OCI-LY3 (cell line): Measurements from ENCODE around the gene AUTS2.

Experiments
- H2AFZ ChIP-seq: fragments of 200-600, 300-600 bp; shearing (Covaris generic); 2 replicates; pipeline ENCODE4 v1.6.0; 2014; ENCODE audit warnings: antibody characterized with exemption, low read depth, low read length
- H3K27ac ChIP-seq: fragments of 200-600, 300-600 bp; sonication (generic); 2 replicates; pipeline ENCODE4 v1.5.1; 2014; ENCODE audit warnings: mild to moderate bottlenecking, low read length, moderate library complexity, mixed read lengths
- H3K27me3 ChIP-seq: fragments of 200-600, 300-600 bp; sonication (generic); 2 replicates; pipeline ENCODE4 v1.6.1; 2014; ENCODE audit warnings: low read depth, low read length, mixed read lengths
- H3K36me3 ChIP-seq: fragments of 200-600, 300-600 bp; sonication (generic); replicated peaks from 2 replicates; pipeline ENCODE3; 2014; ENCODE audit warnings: low read depth, low read length, mixed read lengths
- H3K4me1 ChIP-seq: fragments of 300-600, 200-600 bp; sonication (generic); 2 replicates; pipeline ENCODE4 v1.6.1; 2014; ENCODE audit warnings: low read length, mixed read lengths
- H3K4me2 ChIP-seq: fragments of 200-600, 300-600 bp; sonication (generic); 2 replicates; pipeline ENCODE4 v1.6.1; 2014; ENCODE audit warnings: low read length, mixed read lengths
- H3K4me3 ChIP-seq: fragments of 300-600, 200-600 bp; sonication (generic); 2 replicates; pipeline ENCODE4 v1.5.1; 2014; ENCODE audit warnings: antibody characterized with exemption, mild to moderate bottlenecking, low read length, moderate library complexity
- H3K79me2 ChIP-seq: fragments of 300-600, 200-600 bp; shearing (Covaris generic); 2 replicates; pipeline ENCODE4 v1.6.1; 2014; ENCODE audit warnings: mild to moderate bottlenecking, low read length, mixed read lengths
- H3K9ac ChIP-seq: fragments of 300-600, 200-600 bp; shearing (Covaris generic); 2 replicates; pipeline ENCODE4 v1.6.0; 2014; ENCODE audit warnings: mild to moderate bottlenecking, low read length, moderate library complexity
- H3K9me3 ChIP-seq: fragments of 200-600, 300-600 bp; shearing (Covaris generic); 2 replicates; pipeline ENCODE4 v1.6.1; 2014; ENCODE audit warnings: low read length, mixed read lengths; ENCODE audit not compliant: insufficient read depth
- H4K20me1 ChIP-seq: fragments of 200-600, 300-600 bp; sonication (generic); 2 replicates; pipeline ENCODE4 v1.6.1; 2016; ENCODE audit warnings: low read length, mixed read lengths; ENCODE audit not compliant: insufficient read depth
- CTCF ChIP-seq: fragments of 200-600, 300-600 bp; sonication (generic); IDR thresholded peaks from 2 replicates; pipeline ENCODE4 v1.5.1; 2014; ENCODE audit warnings: antibody characterized with exemption, low read length, low read depth
- EZH2phosphoT487 ChIP-seq: fragments of 200-600 bp; shearing (Covaris generic); IDR thresholded peaks from 2 replicates; pipeline ENCODE4 v1.6.1; 2018; ENCODE audit warnings: antibody characterized with exemption, mixed run types, low read depth

AUTS2 gene

GRCh38 chr7:70131817-70132216 is 533.5 kb downstream of the AUTS2 start:
- Histone ChIP-seq H3K9me3 (no peaks in the 10 kb centered on the region), H2AFZ (no peak overlapping the region), H4K20me1 (no peaks in the 10 kb centered on the region), H3K79me2 (no peaks in the 10 kb centered on the region), H3K36me3 (no peaks in the 10 kb centered on the region), H3K4me1 (no peaks in the 10 kb centered on the region), H3K9ac (no peak overlapping the region), H3K27ac (no peak overlapping the region), H3K27me3 (no peaks in the 10 kb centered on the region), H3K4me2 (no peak overlapping the region), H3K4me3 (no peak overlapping the region)
- TF ChIP-seq CTCF (no peak), EZH2phosphoT487 (no peak)

- no peak overlapping the region for H3K27ac ChIP-seq
- H2AFZ ChIP-seq: no peak overlapping the region
- no peak for TF ChIP-seq EZH2phosphoT487
- no peak for TF ChIP-seq CTCF
- H3K79me2 ChIP-seq: no peaks in the 10 kb centered on the region
- no peaks in the 10 kb centered on the region for H3K9me3 ChIP-seq
- H3K9ac ChIP-seq: no peak overlapping the region
- no peak overlapping the region for H3K4me2 ChIP-seq
- H3K36me3 ChIP-seq: no peaks in the 10 kb centered on the region
- no peaks in the 10 kb centered on the region for H3K4me1 ChIP-seq
- no peaks in the 10 kb centered on the region for H4K20me1 ChIP-seq
- no peaks in the 10 kb centered on the region for H3K27me3 ChIP-seq
- no peak overlapping the region for H3K4me3 ChIP-seq
Observed at GRCh38 chr7:70132226-70132851, 534.1 kb downstream of the AUTS2 start.

GRCh38 chr7:70132852-70133690 is 534.8 kb downstream of the AUTS2 start:
- Histone ChIP-seq H3K4me1 (no peaks in the 10 kb centered on the region), H2AFZ (no peak overlapping the region), H3K27me3 (no peaks in the 10 kb centered on the region), H3K79me2 (no peaks in the 10 kb centered on the region), H3K36me3 (no peaks in the 10 kb centered on the region), H3K9me3 (no peaks in the 10 kb centered on the region), H3K4me3 (no peak overlapping the region), H4K20me1 (no peaks in the 10 kb centered on the region), H3K27ac (no peak overlapping the region), H3K4me2 (no peak overlapping the region), H3K9ac (no peak overlapping the region)
- TF ChIP-seq EZH2phosphoT487 (no peak), CTCF (no peak)

- H3K79me2 ChIP-seq: no peaks in the 10 kb centered on the region
- no peak overlapping the region for H3K27ac ChIP-seq
- no peak overlapping the region for H3K4me2 ChIP-seq
- no peak overlapping the region for H2AFZ ChIP-seq
- H3K4me1 ChIP-seq: no peaks in the 10 kb centered on the region
- H3K9me3 ChIP-seq: no peaks in the 10 kb centered on the region
- H3K9ac ChIP-seq: no peak overlapping the region
- H3K36me3 ChIP-seq: no peaks in the 10 kb centered on the region
- H3K4me3 ChIP-seq: no peak overlapping the region
- H3K27me3 ChIP-seq: no peaks in the 10 kb centered on the region
- no peak for TF ChIP-seq CTCF
- TF ChIP-seq EZH2phosphoT487: no peak
- no peaks in the 10 kb centered on the region for H4K20me1 ChIP-seq
Observed at GRCh38 chr7:70134029-70134770, 535.9 kb downstream of the AUTS2 start.
